NB4 (cell line): Measurements from ENCODE around the gene PLEK.
"Not testable (repeated sequence)": the region's sequence is repeated elsewhere in the genome, so short reads cannot be mapped to it uniquely, and the experiment has no call there.

Source experiments
- DNase-seq: peaks from one replicate; pipeline ENCODE4 v3.0.0; 2010; ENCODE audit warnings: low read depth
- H3K4me3 ChIP-seq: one replicate; pipeline ENCODE4 v1.5.1; 2011; ENCODE audit warnings: mild to moderate bottlenecking, low read depth, low read length, moderate library complexity
- CTCF ChIP-seq: IDR thresholded peaks from one replicate; pipeline ENCODE4 v1.5.1; 2012; ENCODE audit warnings: low read depth, low read length
- MYC ChIP-seq: IDR thresholded peaks from 2 replicates; pipeline ENCODE4 v1.6.1; 2011; ENCODE audit warnings: low read depth, low read length
- POLR2A ChIP-seq: IDR thresholded peaks from 2 replicates; pipeline ENCODE4 v1.6.1; 2011; ENCODE audit warnings: mild to moderate bottlenecking; ENCODE audit not compliant: insufficient read length; ENCODE audit errors: extremely low read depth
- TF ChIP-seq, protein P1 (sequence below): IDR thresholded peaks from 2 replicates; pipeline ENCODE4 v1.6.1; 2011; ENCODE audit warnings: low read depth, low read length

PLEK gene

DNA sequence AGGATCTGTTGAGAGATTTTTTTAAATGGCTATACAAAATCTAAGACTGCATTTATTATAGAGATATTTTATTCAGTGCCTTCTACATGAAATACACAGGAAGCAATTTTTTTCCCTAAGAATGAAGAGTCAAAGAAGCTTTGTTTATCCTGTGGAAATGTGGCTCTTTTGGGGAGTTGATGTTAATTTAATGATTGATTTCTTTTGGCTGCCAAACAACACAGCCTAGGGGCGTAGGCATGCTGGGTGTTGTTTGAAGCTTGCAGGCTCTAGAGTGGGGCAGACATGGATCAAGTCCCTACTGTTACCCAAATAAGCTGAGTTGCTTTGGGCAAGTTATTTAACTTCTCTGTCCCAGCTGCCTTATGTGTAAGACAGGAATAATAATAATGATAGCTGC lies 21.1 kb upstream of the PLEK start:
- no peak overlapping the region for H3K4me3 ChIP-seq
- no peak for DNase-seq
- TF ChIP-seq, protein P1, sequence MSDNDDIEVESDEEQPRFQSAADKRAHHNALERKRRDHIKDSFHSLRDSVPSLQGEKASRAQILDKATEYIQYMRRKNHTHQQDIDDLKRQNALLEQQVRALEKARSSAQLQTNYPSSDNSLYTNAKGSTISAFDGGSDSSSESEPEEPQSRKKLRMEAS, result no peak
- no peak for TF ChIP-seq CTCF
- TF ChIP-seq MYC, result no peak
- TF ChIP-seq POLR2A, result no peak

GRCh38 chr2:68345129-68345875 lies 19.8 kb upstream of the PLEK start:
- TF ChIP-seq POLR2A, result no peak
- TF ChIP-seq MYC, result no peak
- TF ChIP-seq, protein P1, result no peak
- TF ChIP-seq CTCF, result no peak
- no peak overlapping the region for H3K4me3 ChIP-seq
- no peak for DNase-seq

DNA sequence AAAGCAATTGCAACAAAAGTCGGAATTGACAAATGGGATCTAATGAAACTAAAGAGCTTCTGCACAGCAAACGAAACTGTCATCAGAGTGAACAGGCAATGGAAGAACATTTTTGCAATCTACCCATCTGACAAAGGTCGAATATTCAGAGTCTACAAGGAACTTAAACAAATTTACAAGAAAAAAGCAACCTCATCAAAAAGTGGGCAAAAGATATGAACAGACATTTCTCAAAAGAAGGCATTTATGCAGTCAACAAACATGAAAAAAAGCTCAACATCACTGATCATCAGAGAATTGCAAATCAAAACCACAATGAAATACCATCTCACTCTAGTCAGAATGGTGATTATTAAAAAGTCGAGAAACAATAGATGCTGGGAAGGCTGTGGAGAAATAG lies 16.0 kb upstream of the PLEK start:
- not testable (repeated sequence) for H3K4me3 ChIP-seq, DNase-seq

DNA sequence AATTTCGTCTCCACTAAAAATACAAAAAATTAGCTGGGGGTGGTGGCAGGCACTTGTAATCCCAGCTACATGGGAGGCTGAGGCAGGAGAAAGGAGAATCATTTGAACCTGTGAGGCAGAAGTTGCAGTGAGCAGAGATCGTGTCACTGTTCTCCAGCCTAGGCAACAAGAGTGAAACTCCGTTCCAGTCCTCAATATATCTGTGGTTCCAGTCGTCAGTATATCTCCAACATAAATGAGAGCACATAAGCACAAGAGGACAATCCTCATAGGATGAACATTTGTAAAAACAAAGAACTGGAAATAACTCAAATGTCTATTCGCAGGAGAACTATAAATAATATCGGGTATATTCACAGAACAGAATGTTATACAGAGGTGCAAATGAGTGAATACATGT lies 13.1 kb upstream of the PLEK start:
- DNase-seq, result no peak
- H3K4me3 ChIP-seq, result no peak overlapping the region
- TF ChIP-seq CTCF, result no peak
- TF ChIP-seq POLR2A, result no peak
- no peak for TF ChIP-seq MYC
- TF ChIP-seq, protein P1, result no peak

DNA sequence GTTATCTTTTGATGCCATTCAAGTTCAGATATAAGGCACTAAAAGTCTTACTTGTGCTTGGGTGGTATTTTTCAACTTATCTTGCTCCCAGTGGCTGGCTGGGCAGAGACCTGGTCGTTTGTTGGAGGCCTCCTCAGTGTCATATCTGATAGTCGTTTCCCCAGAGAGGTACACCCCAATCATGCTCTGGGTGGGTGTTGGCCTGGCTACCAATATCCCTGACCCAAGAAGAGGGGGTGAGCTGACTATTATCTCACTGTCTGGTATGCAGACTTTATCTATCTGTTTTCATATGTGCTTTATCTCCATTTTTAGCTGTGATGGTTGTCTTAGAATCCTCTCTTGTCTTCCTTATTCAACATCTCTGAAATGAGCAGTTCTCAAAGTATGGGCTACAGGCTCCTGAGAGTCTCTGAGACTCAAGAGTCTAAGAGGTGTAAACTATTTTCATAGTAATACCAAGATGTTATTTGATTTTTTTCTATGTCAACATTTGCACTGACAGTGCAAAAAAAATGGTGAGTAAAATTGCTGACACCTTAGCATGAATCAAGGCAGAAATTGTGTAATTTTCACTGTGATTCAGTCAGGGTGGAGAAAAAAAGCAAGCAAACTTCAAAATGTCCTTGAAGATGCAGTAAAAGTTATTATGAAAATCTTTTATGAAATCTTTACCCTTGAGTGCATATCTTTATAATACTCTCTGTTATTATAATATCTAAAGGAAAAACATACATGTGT lies 12.3 kb upstream of the PLEK start:
- TF ChIP-seq CTCF (no peak), POLR2A (no peak), MYC (no peak)
- TF ChIP-seq, protein P1, result no peak
- no peak overlapping the region for H3K4me3 ChIP-seq
- DNase-seq, result no peak

DNA sequence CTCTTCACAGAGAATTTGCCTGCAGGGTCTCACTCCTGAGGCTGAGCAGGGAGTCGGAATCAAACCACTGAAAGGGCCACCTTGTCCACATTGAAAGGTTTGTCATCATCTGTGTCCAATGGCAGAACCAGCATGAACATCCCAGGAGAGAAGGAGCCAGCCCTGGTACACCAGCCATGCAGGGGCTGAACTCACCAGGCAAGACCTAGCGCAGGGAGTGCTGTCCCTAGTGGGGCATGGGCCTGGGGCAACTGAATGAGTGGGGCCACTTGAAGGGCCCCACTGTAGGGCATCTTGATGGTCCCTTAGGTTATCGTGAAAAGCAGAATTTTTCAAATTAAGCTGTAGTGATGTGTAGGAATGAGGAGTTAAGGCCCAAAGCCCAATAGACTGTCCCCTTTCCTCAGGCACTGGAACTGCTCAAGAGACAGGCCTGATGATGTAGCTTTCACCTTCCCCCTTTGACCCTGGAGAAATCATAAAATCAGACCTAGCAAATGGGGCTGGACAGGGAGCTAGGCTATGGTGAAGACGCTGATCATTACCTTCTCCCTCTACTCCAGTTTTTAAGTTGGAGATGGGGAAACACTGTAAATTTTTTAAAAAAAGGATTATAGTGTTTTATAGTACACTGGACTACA lies 8.4 kb upstream of the PLEK start:
- no peak overlapping the region for H3K4me3 ChIP-seq
- TF ChIP-seq POLR2A (no peak), CTCF (no peak), MYC (no peak)
- TF ChIP-seq, protein P1, result no peak
- DNase-seq, result no peak
